Ovary (tissue), 9 donors: ENCODE results near the gene HSPA12B. TPM values are rescaled to one million over a fixed set of nuclear protein-coding genes. Genes with fewer than 3 reads are reported as not detected.

Experiments
- DNase-seq, 5 donors: peaks; one replicate each; pipeline ENCODE4 v3.0.0-alpha.2; 2019 to 2020
- H3K27ac ChIP-seq, 2 donors: fragments of 200-600 bp; one replicate each; pipeline versions ENCODE4 v1.5.1 to v1.8.0; 2019 to 2022
- H3K27me3 ChIP-seq: fragments of 200-600 bp; one replicate; pipeline ENCODE4 v1.8.0; 2022
- H3K36me3 ChIP-seq: fragments of 200-600 bp; sonication (generic); one replicate; pipeline ENCODE4 v1.5.1; 2019
- H3K4me1 ChIP-seq: one replicate; pipeline ENCODE4 v1.8.1; 2013; ENCODE audit warnings: mild to moderate bottlenecking, moderate library complexity; ENCODE audit not compliant: insufficient read depth
- H3K4me3 ChIP-seq: fragments of 200-600 bp; sonication (generic); one replicate; pipeline ENCODE4 v1.5.1; 2017
- H3K9me3 ChIP-seq, 2 donors: fragments of 200-600 bp in 1 of 2; sonication (generic) in 1 of 2; one replicate each; pipeline versions ENCODE4 v1.5.1 to v1.8.1; 2013 to 2019; ENCODE audit warnings: mild to moderate bottlenecking in 1 of 2, moderate library complexity in 1 of 2
- EP300 ChIP-seq: sonication (generic); formaldehyde crosslinking; IDR thresholded peaks from one replicate; pipeline ENCODE4 v1.6.1; 2017; ENCODE audit warnings: antibody characterized with exemption
- POLR2A ChIP-seq: fragments of 450-650 bp; IDR thresholded peaks from one replicate; pipeline ENCODE4 v1.6.1; 2017; ENCODE audit warnings: antibody characterized with exemption, mild to moderate bottlenecking, moderate library complexity
- WGBS, 3 donors: extraction: QIAGEN DNeasy Blood & Tissue Kit in 1 of 3; methylation state at CpG; one replicate each; pipeline versions ENCODE4 v1.1.5 to v1.1.7; 2013 to 2017; 5-methylcytosine and 5-hydroxymethylcytosine counted together
- intact Hi-C, 4 donors: fragments of 100-400 bp; cut with DNase I; formaldehyde crosslinking; loops; one replicate each; pipeline versions ENCODE4 v1.11.0 to v1.15.1; 2022 to 2023
- polyA plus RNA-seq, 2 donors: library from polyadenylated mRNA; stranded (reverse); fragments of 200-250 nt in 1 of 2; fragments of 350-450 nt in 1 of 2; fragmentation: Illumina TruSeq in 1 of 2; extraction: RNeasy Lipid Tissue Mini Kit (QIAGEN cat#74804) in 1 of 2; gene quantifications; one replicate each; pipeline ENCODE4 v1.2.3, GENCODE V29; 2013 to 2014
- total RNA-seq, 7 donors: library from RNA; depleted of rRNA in 2 of 7; stranded (reverse); fragments of >200 nt in 2 of 7; fragmentation: NEBNext Ultra II Directional in 3 of 7; extraction: Animal tissue kit (Norgen Biotek cat#: 25700) in 3 of 7; gene quantifications; one replicate each; pipeline versions ENCODE4 v1.1.0 to v1.2.4, GENCODE V29; 2016 to 2023
- TF ChIP-seq, protein P1 (sequence below), 3 donors: fragments of 450-650 bp in 2 of 3; fragments of 200-600 bp in 1 of 3; IDR thresholded peaks; one replicate each; pipeline versions ENCODE4 v1.5.1 to v1.8.0; 2016 to 2022; ENCODE audit warnings: antibody characterized with exemption in 3 of 3, mild to moderate bottlenecking in 1 of 3
- donor health status: DM: no; HTN: no; CAD: no; lungs with moderate emphysema.
- donor health status: DM: no; HTN: no; CAD: no.
- donor health status: Bipolar disorder and iron deficiency.
- donor health status: DM: yes; HTN: yes; CAD: no.
- donor health status: DM: no; HTN: no; CAD: no.
- donor health status: DM: yes; HTN: yes; CAD: no.

Gene HSPA12B
- total and polyA plus RNA-seq, 9 donors = 4.6 to 22.8 (median 7.4) TPM

GRCh38 chr20:3729811-3730540 lies 2.5 kb upstream of the HSPA12B start:
- TF ChIP-seq POLR2A (no peak), EP300 (no peak)
- TF ChIP-seq, protein P1, sequence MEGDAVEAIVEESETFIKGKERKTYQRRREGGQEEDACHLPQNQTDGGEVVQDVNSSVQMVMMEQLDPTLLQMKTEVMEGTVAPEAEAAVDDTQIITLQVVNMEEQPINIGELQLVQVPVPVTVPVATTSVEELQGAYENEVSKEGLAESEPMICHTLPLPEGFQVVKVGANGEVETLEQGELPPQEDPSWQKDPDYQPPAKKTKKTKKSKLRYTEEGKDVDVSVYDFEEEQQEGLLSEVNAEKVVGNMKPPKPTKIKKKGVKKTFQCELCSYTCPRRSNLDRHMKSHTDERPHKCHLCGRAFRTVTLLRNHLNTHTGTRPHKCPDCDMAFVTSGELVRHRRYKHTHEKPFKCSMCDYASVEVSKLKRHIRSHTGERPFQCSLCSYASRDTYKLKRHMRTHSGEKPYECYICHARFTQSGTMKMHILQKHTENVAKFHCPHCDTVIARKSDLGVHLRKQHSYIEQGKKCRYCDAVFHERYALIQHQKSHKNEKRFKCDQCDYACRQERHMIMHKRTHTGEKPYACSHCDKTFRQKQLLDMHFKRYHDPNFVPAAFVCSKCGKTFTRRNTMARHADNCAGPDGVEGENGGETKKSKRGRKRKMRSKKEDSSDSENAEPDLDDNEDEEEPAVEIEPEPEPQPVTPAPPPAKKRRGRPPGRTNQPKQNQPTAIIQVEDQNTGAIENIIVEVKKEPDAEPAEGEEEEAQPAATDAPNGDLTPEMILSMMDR (IDR thresholded peaks at IDR 0.05) = no peak
- WGBS, 3 donors = 77 to 87% (median 84%) methylated on average over 8 of the region's 8 CpGs

DNA sequence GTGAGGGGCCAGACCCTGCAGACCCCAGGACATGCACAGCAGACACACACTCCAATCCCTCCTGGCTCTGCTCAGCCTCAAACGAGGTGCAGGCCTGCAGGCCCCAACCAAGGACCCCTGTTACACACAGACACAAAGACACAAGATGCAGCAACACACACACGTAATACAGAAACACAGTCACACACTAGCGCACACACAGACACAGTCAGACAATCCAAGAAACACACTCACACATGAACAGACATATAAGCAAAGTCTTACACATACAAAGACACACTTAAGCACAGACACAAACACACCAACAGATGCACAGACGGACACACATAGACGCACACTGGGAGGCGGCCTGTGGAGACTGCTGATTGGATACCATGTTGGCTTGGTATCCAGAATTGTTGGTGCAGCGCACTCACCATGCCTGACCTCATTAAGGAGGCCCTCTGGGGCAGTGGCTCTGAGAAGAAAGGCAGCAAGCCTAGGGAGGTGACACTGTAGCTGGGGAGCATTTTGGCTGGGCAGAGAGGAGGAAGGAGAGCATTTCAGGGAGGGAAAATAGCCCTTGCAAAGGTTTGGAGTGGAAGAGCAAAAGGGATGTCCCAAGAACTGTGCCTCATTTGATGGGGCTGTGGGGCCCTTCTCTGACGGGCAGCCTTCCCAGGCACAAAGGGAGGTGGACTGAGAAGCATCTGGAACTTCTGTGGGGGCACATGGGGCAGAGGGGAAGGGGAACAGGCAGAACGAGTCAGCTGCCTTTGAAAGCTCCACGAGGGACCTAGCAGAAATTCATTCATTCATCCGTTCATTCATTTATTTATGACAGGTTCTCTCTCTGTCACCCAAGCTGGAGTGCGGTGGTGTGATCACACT lies 1.4 kb upstream of the HSPA12B start:
- Histone ChIP-seq H3K9me3 (no peaks in the 10 kb centered on the region), H3K4me3 (no peak overlapping the region), H3K27ac (no peak overlapping the region), H3K4me1 (peaks cover 5% of the 10 kb centered on the region), H3K27me3 (no peaks in the 10 kb centered on the region), H3K36me3 (no peaks in the 10 kb centered on the region)
- WGBS, 3 donors = 85 to 95% (median 92%) methylated on average over 12 of the region's 12 CpGs
- DNase-seq = no peak
- intact Hi-C loops = no loop called here
- no peak for TF ChIP-seq POLR2A
- no peak for TF ChIP-seq EP300

More at GRCh38 chr20:3729811-3730540, 2.5 kb upstream of the HSPA12B start:
- Histone ChIP-seq H3K4me1 (peaks cover 5% of the 10 kb centered on the region), H3K27me3 (no peaks in the 10 kb centered on the region), H3K4me3 (no peak overlapping the region), H3K36me3 (no peaks in the 10 kb centered on the region), H3K9me3 (no peaks in the 10 kb centered on the region), H3K27ac (no peak overlapping the region)
- intact Hi-C loops = no loop called here
- DNase-seq = no peak

DNA sequence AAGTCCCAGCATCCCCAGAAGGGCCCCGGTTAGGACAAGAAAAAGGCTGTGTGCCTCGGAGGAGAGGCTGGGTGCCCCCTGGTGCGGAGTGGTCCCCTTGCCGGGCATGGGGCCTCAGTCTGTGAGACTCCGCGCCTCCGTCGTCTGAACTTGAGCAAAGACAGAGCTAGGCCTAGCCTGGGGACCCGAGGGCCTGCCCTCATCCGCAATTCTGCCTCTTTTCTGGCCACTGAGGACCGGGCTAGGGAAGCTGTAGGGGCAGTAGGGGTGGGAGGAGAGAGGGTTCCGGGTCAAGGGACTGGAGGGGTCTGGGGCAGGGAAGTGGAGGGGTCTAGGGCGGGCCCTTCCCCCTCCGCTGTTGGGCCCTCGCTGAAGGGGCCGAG lies 550 bp upstream of the HSPA12B start:
- no peaks in the 10 kb centered on the region for H3K27me3 ChIP-seq
- WGBS, 3 donors = 51 to 59% (median 52%) methylated on average over 15 to 16 of the region's 16 CpGs
- peak overlapping the region; percentile 60 to 66 for H3K27ac ChIP-seq

GRCh38 chr20:3733119-3733995 lies 872 bp downstream of the HSPA12B start:
- WGBS, 3 donors = 53 to 58% (median 55%) methylated on average over 20 of the region's 20 CpGs
- H3K27me3 ChIP-seq = no peaks in the 10 kb centered on the region
- peak overlapping the region; percentile 23 to 41 for H3K27ac ChIP-seq
- DNase-seq = no peak
- H3K36me3 ChIP-seq = no peaks in the 10 kb centered on the region
- intact Hi-C loops = no loop called here
- peak overlapping the region; percentile 44 for H3K4me3 ChIP-seq
- H3K4me1 ChIP-seq = peaks cover 2% of the 10 kb centered on the region
- TF ChIP-seq, protein P1 (IDR thresholded peaks at IDR 0.05) = no peak
- no peak for TF ChIP-seq EP300
- no peak for TF ChIP-seq POLR2A
- no peaks in the 10 kb centered on the region for H3K9me3 ChIP-seq

More for the DNA sequence above, 550 bp upstream of the HSPA12B start:
- Histone ChIP-seq H3K4me3 (no peak overlapping the region), H3K4me1 (peaks cover 5% of the 10 kb centered on the region), H3K36me3 (no peaks in the 10 kb centered on the region), H3K9me3 (no peaks in the 10 kb centered on the region)
- no peak for DNase-seq
- intact Hi-C loops = no loop called here
- TF ChIP-seq, protein P1 (IDR thresholded peaks at IDR 0.05) = no peak
- no peak for TF ChIP-seq EP300
- TF ChIP-seq POLR2A = no peak
